ENCODE results near the gene C3orf38.
"Not testable (repeated sequence)": the region's sequence is repeated elsewhere in the genome, so short reads cannot be mapped to it uniquely, and the experiment has no call there.

C3orf38 gene

GRCh38 chr3:88167173-88167572 is 17.4 kb downstream of the C3orf38 start:
- no peaks in the 10 kb centered on the region for H3K36me3 ChIP-seq (ENCODE audit: insufficient read depth, low read length)
- no peaks in the 10 kb centered on the region for H3K9me3 ChIP-seq (ENCODE audit: low read length)
- no peaks in the 10 kb centered on the region for H3K4me1 ChIP-seq (ENCODE audit: insufficient read depth, low read length)
- no peaks in the 10 kb centered on the region for H3K27me3 ChIP-seq (ENCODE audit: control insufficient read depth in 1 of 2, insufficient read depth in 2 of 2, low read length in 2 of 2)
- no peak overlapping the region for H3K27ac ChIP-seq (ENCODE audit: low read depth, low read length)
- no peak overlapping the region for H3K9ac ChIP-seq (ENCODE audit: low read length)
- no peak overlapping the region for H3K4me3 ChIP-seq (ENCODE audit: low read depth in 1 of 2, low read length in 2 of 2)

GRCh38 chr3:88167704-88168103 is 17.9 kb downstream of the C3orf38 start:
- Histone ChIP-seq H3K4me1 (ENCODE audit: insufficient read depth, low read length) (no peaks in the 10 kb centered on the region), H3K27ac (ENCODE audit: low read depth, low read length) (no peak overlapping the region), H3K9ac (ENCODE audit: low read length) (no peak overlapping the region), H3K27me3 (ENCODE audit: control insufficient read depth in 1 of 2, insufficient read depth in 2 of 2, low read length in 2 of 2) (no peaks in the 10 kb centered on the region), H3K4me3 (ENCODE audit: low read depth in 1 of 2, low read length in 2 of 2) (no peak overlapping the region), H3K9me3 (ENCODE audit: low read length) (no peaks in the 10 kb centered on the region), H3K36me3 (ENCODE audit: insufficient read depth, low read length) (no peaks in the 10 kb centered on the region)

- Histone ChIP-seq H3K9me3 (ENCODE audit: low read length) (no peaks in the 10 kb centered on the region), H3K27me3 (ENCODE audit: control insufficient read depth in 1 of 2, insufficient read depth in 2 of 2, low read length in 2 of 2) (no peaks in the 10 kb centered on the region), H3K4me1 (ENCODE audit: insufficient read depth, low read length) (no peaks in the 10 kb centered on the region), H3K9ac (ENCODE audit: low read length) (no peak overlapping the region), H3K4me3 (ENCODE audit: low read depth in 1 of 2, low read length in 2 of 2) (no peak overlapping the region), H3K27ac (ENCODE audit: low read depth, low read length) (no peak overlapping the region), H3K36me3 (ENCODE audit: insufficient read depth, low read length) (no peaks in the 10 kb centered on the region)
These were observed 18.4 kb downstream of the C3orf38 start for GRCh38 chr3:88168171-88168570.

DNA sequence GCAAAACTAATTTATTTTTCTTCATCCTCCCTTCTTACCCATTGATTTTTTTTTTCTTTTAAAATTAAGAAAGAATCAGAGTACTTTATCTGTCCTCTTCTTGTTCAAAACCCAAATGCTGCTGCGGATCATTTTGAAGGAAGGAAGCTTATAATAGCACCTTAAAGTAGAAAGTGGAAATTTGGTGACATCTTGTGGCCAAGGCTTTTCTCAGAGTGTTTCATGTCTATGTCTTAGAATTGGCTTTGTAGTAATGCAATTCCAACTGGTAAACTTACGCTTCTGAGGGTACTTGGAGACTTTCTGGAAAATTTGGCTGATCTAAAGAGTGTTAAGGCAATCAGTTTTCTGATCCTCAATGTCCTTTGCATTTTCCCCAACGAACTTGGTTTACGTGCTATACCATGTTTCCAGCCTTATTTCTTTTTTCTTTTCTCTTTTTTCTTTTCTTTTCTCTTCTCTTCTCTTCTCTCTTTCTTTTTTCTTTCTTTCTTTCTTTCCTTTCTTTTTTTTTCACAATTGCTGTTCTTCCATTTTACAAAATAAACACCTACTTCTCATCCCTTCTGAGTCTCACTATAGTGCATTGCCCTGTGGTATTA is 30.7 kb downstream of the C3orf38 start:
- Histone ChIP-seq H3K4me1 (ENCODE audit: insufficient read depth, low read length) (no peaks in the 10 kb centered on the region), H3K9me3 (ENCODE audit: low read length) (no peaks in the 10 kb centered on the region), H3K36me3 (ENCODE audit: insufficient read depth, low read length) (no peaks in the 10 kb centered on the region), H3K4me3 (ENCODE audit: low read depth in 1 of 2, low read length in 2 of 2) (no peak overlapping the region), H3K27ac (ENCODE audit: low read depth, low read length) (no peak overlapping the region), H3K9ac (ENCODE audit: low read length) (no peak overlapping the region), H3K27me3 (ENCODE audit: control insufficient read depth in 1 of 2, insufficient read depth in 2 of 2, low read length in 2 of 2) (no peaks in the 10 kb centered on the region)

GRCh38 chr3:88182165-88182918 is 32.6 kb downstream of the C3orf38 start:
- not testable (repeated sequence) for H3K4me1 ChIP-seq (ENCODE audit: insufficient read depth, low read length)

DNA sequence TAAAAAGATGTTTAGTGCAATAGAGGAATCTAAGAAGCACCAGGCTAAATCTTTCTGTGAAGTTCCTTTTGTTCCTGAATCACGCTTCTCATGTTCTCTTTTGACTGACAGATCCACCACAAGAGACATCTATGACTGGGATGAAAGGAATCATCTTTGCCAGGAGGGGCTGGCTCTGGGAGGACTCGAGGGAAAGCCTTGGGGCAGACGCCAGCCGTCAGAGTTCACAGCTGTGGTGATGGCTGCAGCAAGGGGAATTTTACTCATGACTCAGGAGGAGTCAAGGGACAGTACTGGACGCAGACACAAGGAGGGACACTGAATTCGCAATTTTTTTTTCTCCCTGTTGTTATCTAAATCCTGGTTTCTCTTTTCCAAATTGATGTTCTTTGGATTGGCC is 38.7 kb downstream of the C3orf38 start:
- H3K36me3 ChIP-seq (ENCODE audit: insufficient read depth, low read length), result no peaks in the 10 kb centered on the region
- no peaks in the 10 kb centered on the region for H3K9me3 ChIP-seq (ENCODE audit: low read length)
- H3K4me3 ChIP-seq (ENCODE audit: low read depth in 1 of 2, low read length in 2 of 2), result no peak overlapping the region
- H3K27ac ChIP-seq (ENCODE audit: low read depth, low read length), result no peak overlapping the region
- H3K4me1 ChIP-seq (ENCODE audit: insufficient read depth, low read length), result no peaks in the 10 kb centered on the region
- no peak overlapping the region for H3K9ac ChIP-seq (ENCODE audit: low read length)
- H3K27me3 ChIP-seq (ENCODE audit: control insufficient read depth in 1 of 2, insufficient read depth in 2 of 2, low read length in 2 of 2), result no peaks in the 10 kb centered on the region

More at GRCh38 chr3:88182165-88182918, 32.6 kb downstream of the C3orf38 start:
- H3K9me3 ChIP-seq (ENCODE audit: low read length); H3K4me3 ChIP-seq (ENCODE audit: low read depth in 1 of 2, low read length in 2 of 2); H3K36me3 ChIP-seq (ENCODE audit: insufficient read depth, low read length); H3K27ac ChIP-seq (ENCODE audit: low read depth, low read length); H3K9ac ChIP-seq (ENCODE audit: low read length); H3K27me3 ChIP-seq (ENCODE audit: control insufficient read depth in 1 of 2, insufficient read depth in 2 of 2, low read length in 2 of 2): not testable (repeated sequence)

DNA sequence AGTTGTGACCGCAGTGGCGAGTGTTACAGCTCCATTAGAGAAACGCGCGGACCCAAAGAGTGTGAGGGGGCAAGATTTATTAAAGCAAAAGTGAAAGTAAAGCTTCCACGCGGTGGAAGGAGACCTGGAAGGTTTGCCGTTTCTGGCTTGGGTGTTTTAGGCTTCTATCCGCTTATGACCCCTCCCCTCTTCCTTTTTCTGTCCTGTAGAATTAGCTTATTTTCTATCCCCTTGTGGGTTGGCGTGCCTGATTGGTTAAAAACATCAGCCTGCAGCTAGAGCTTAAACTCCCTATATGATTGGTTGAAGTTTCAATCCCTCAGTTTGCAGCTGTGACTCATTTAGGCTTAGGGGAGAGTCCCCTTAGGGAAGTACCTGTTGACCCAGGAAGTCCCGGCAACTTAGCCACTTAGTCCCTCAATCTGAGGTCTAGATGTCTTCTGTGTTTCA is 39.6 kb downstream of the C3orf38 start:
- H3K36me3 ChIP-seq (ENCODE audit: insufficient read depth, low read length), result no peaks in the 10 kb centered on the region
- H3K27ac ChIP-seq (ENCODE audit: low read depth, low read length), result no peak overlapping the region
- no peaks in the 10 kb centered on the region for H3K27me3 ChIP-seq (ENCODE audit: control insufficient read depth in 1 of 2, insufficient read depth in 2 of 2, low read length in 2 of 2)
- H3K9ac ChIP-seq (ENCODE audit: low read length), result no peak overlapping the region
- H3K4me3 ChIP-seq (ENCODE audit: low read depth in 1 of 2, low read length in 2 of 2), result no peak overlapping the region
- H3K9me3 ChIP-seq (ENCODE audit: low read length), result no peaks in the 10 kb centered on the region
- H3K4me1 ChIP-seq (ENCODE audit: insufficient read depth, low read length), result no peaks in the 10 kb centered on the region

DNA sequence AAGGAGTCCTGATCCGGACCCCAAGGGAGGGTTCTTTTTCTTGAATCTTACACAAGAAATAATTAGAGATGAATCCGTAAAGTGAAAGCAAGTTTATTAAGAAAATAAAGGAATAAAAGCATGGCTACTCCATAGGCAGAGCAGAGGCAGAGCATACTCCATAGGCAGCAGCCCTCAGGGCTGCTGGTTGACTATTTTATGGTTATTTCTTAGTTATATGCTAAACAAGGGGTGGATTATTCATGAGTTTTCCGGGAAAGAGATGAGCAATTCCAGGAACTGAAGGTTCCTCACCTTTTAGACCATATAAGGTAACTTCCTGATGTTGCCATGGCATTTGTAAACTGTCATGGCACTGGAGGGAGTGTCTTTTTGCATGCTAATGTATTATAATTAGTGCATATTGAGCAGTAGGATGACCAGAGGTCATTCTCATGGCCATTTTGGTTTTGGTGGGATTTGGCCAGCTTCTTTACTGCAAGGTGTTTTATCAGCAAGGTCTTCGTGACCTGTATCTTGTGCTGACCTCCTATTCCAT is 42.2 kb downstream of the C3orf38 start:
- Histone ChIP-seq H3K27me3 (ENCODE audit: control insufficient read depth in 1 of 2, insufficient read depth in 2 of 2, low read length in 2 of 2) (no peaks in the 10 kb centered on the region), H3K9ac (ENCODE audit: low read length) (no peak overlapping the region)

DNA sequence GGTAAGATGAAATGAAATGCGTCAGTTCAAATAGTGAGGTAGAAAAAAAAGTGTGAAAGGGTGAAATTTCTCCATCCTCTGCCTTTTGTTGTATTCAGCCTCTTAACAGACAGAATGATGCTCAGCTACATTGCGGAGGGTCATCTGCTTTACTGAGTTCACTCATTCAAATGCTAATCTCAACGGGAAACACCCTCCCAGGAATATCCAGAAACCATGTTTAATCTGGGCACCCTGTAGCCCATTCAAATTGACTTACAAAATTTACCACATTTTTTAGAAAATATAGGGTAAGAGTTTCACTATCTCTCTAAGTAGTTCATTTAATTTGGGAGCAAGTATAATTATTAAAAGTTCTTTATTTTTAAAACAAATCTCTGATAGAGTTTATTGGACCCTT is 42.9 kb downstream of the C3orf38 start:
- Histone ChIP-seq H3K9me3 (ENCODE audit: low read length) (no peaks in the 10 kb centered on the region), H3K27me3 (ENCODE audit: control insufficient read depth in 1 of 2, insufficient read depth in 2 of 2, low read length in 2 of 2) (no peaks in the 10 kb centered on the region), H3K9ac (ENCODE audit: low read length) (no peak overlapping the region), H3K36me3 (ENCODE audit: insufficient read depth, low read length) (no peaks in the 10 kb centered on the region), H3K27ac (ENCODE audit: low read depth, low read length) (no peak overlapping the region), H3K4me3 (ENCODE audit: low read depth in 1 of 2, low read length in 2 of 2) (no peak overlapping the region), H3K4me1 (ENCODE audit: insufficient read depth, low read length) (no peaks in the 10 kb centered on the region)

More for the DNA sequence above, 42.2 kb downstream of the C3orf38 start:
- Histone ChIP-seq H3K9me3 (ENCODE audit: low read length) (no peaks in the 10 kb centered on the region), H3K27ac (ENCODE audit: low read depth, low read length) (no peak overlapping the region), H3K36me3 (ENCODE audit: insufficient read depth, low read length) (no peaks in the 10 kb centered on the region), H3K4me1 (ENCODE audit: insufficient read depth, low read length) (no peaks in the 10 kb centered on the region), H3K4me3 (ENCODE audit: low read depth in 1 of 2, low read length in 2 of 2) (no peak overlapping the region)

- Histone ChIP-seq H3K9ac (ENCODE audit: low read length) (no peak overlapping the region), H3K9me3 (ENCODE audit: low read length) (no peaks in the 10 kb centered on the region), H3K36me3 (ENCODE audit: insufficient read depth, low read length) (no peaks in the 10 kb centered on the region), H3K4me3 (ENCODE audit: low read depth in 1 of 2, low read length in 2 of 2) (no peak overlapping the region), H3K27ac (ENCODE audit: low read depth, low read length) (no peak overlapping the region), H3K27me3 (ENCODE audit: control insufficient read depth in 1 of 2, insufficient read depth in 2 of 2, low read length in 2 of 2) (no peaks in the 10 kb centered on the region), H3K4me1 (ENCODE audit: insufficient read depth, low read length) (no peaks in the 10 kb centered on the region)
These were observed 46.2 kb downstream of the C3orf38 start for GRCh38 chr3:88195951-88196434.

GRCh38 chr3:88198121-88198520 is 48.4 kb downstream of the C3orf38 start:
- Histone ChIP-seq H3K36me3 (ENCODE audit: insufficient read depth, low read length) (no peaks in the 10 kb centered on the region), H3K27me3 (ENCODE audit: control insufficient read depth in 1 of 2, insufficient read depth in 2 of 2, low read length in 2 of 2) (no peaks in the 10 kb centered on the region), H3K4me3 (ENCODE audit: low read depth in 1 of 2, low read length in 2 of 2) (no peak overlapping the region), H3K27ac (ENCODE audit: low read depth, low read length) (no peak overlapping the region), H3K9ac (ENCODE audit: low read length) (no peak overlapping the region), H3K9me3 (ENCODE audit: low read length) (no peaks in the 10 kb centered on the region), H3K4me1 (ENCODE audit: insufficient read depth, low read length) (no peaks in the 10 kb centered on the region)
